Stimulated activated memory B cell treated with anti-CD40 and anti-IgM and Interleukin-4, amounts not matched to agents 10 μg/mL and 1 μg/mL and 100 μg/mL, for 72 hours (primary cell): ENCODE data around the gene HOMEZ.
A peak's percentile ranks its signal among the peaks of the same experiment; 100 is the strongest.
"Not testable (repeated sequence)": the region's sequence is repeated elsewhere in the genome, so short reads cannot be mapped to it uniquely, and the experiment has no call there.

ENCODE experiments used
- ATAC-seq: fragments of 150-1000 bp; cut with Tn5 transposase; 2 replicates; pipeline ENCODE4 v1.10.0; 2021
- H3K27ac Mint-ChIP-seq: one replicate; pipeline ENCODE4 v1.8.0; 2022; ENCODE audit warnings: mild to moderate bottlenecking, mixed read lengths
- H3K27me3 Mint-ChIP-seq: one replicate; pipeline ENCODE4 v1.8.0; 2022; ENCODE audit warnings: mixed read lengths
- H3K36me3 Mint-ChIP-seq: one replicate; pipeline ENCODE4 v1.8.0; 2022; ENCODE audit warnings: mixed read lengths
- H3K4me1 Mint-ChIP-seq: one replicate; pipeline ENCODE4 v1.8.0; 2022; ENCODE audit warnings: mixed read lengths
- H3K4me3 Mint-ChIP-seq: one replicate; pipeline ENCODE4 v1.8.0; 2022; ENCODE audit warnings: mild to moderate bottlenecking, moderate library complexity, mixed read lengths
- H3K9me3 Mint-ChIP-seq: one replicate; pipeline ENCODE4 v1.8.0; 2022; ENCODE audit warnings: mixed read lengths

HOMEZ gene

GRCh38 chr14:23259426-23259825 is 26.5 kb downstream of the HOMEZ start:
- no peaks in the 10 kb centered on the region for H3K4me1 Mint-ChIP-seq
- no peak for ATAC-seq
- no peak overlapping the region for H3K4me3 Mint-ChIP-seq
- H3K9me3 Mint-ChIP-seq: no peaks in the 10 kb centered on the region
- no peaks in the 10 kb centered on the region for H3K36me3 Mint-ChIP-seq
- peaks cover 68% of the 10 kb centered on the region for H3K27me3 Mint-ChIP-seq
- H3K27ac Mint-ChIP-seq: no peak overlapping the region

GRCh38 chr14:23258256-23258655 is 27.7 kb downstream of the HOMEZ start:
- Mint-ChIP-seq H3K27me3 (peaks cover 62% of the 10 kb centered on the region), H3K4me1 (no peaks in the 10 kb centered on the region), H3K36me3 (no peaks in the 10 kb centered on the region), H3K4me3 (no peak overlapping the region), H3K9me3 (no peaks in the 10 kb centered on the region), H3K27ac (no peak overlapping the region)
- no peak for ATAC-seq

GRCh38 chr14:23252420-23253333 is 33.3 kb downstream of the HOMEZ start:
- Mint-ChIP-seq H3K27me3 (peaks cover 32% of the 10 kb centered on the region), H3K27ac (no peak overlapping the region), H3K9me3 (no peaks in the 10 kb centered on the region), H3K36me3 (no peaks in the 10 kb centered on the region), H3K4me3 (no peak overlapping the region), H3K4me1 (no peaks in the 10 kb centered on the region)
- no peak for ATAC-seq

GRCh38 chr14:23252006-23252405 is 33.9 kb downstream of the HOMEZ start:
- no peaks in the 10 kb centered on the region for H3K36me3 Mint-ChIP-seq
- H3K27ac Mint-ChIP-seq: no peak overlapping the region
- H3K4me1 Mint-ChIP-seq: no peaks in the 10 kb centered on the region
- H3K27me3 Mint-ChIP-seq: peaks cover 26% of the 10 kb centered on the region
- no peak for ATAC-seq
- H3K4me3 Mint-ChIP-seq: no peak overlapping the region
- H3K9me3 Mint-ChIP-seq: no peaks in the 10 kb centered on the region

- Mint-ChIP-seq H3K36me3 (no peaks in the 10 kb centered on the region), H3K27me3 (peaks cover 26% of the 10 kb centered on the region), H3K4me3 (no peak overlapping the region), H3K27ac (no peak overlapping the region), H3K4me1 (no peaks in the 10 kb centered on the region), H3K9me3 (no peaks in the 10 kb centered on the region)
- no peak for ATAC-seq
Measured at GRCh38 chr14:23249824-23250223, 36.1 kb downstream of the HOMEZ start.

- H3K4me3 Mint-ChIP-seq: no peak overlapping the region
- H3K36me3 Mint-ChIP-seq: no peaks in the 10 kb centered on the region
- no peaks in the 10 kb centered on the region for H3K9me3 Mint-ChIP-seq
- ATAC-seq: no peak
- H3K27ac Mint-ChIP-seq: no peak overlapping the region
- H3K27me3 Mint-ChIP-seq: peaks cover 25% of the 10 kb centered on the region
- H3K4me1 Mint-ChIP-seq: no peaks in the 10 kb centered on the region
Measured at GRCh38 chr14:23248601-23249000, 37.3 kb downstream of the HOMEZ start.

- Mint-ChIP-seq H3K9me3 (no peaks in the 10 kb centered on the region), H3K27ac (no peak overlapping the region), H3K4me3 (no peak overlapping the region), H3K27me3 (peaks cover 12% of the 10 kb centered on the region), H3K36me3 (no peaks in the 10 kb centered on the region), H3K4me1 (peaks cover 10% of the 10 kb centered on the region)
- no peak for ATAC-seq
Measured at GRCh38 chr14:23245282-23245681, 40.6 kb downstream of the HOMEZ start.

- ATAC-seq: no peak
- Mint-ChIP-seq H3K27me3 (peaks cover 29% of the 10 kb centered on the region), H3K4me3 (no peak overlapping the region), H3K27ac (no peak overlapping the region), H3K4me1 (peaks cover 12% of the 10 kb centered on the region), H3K9me3 (no peaks in the 10 kb centered on the region), H3K36me3 (no peaks in the 10 kb centered on the region)
Measured at GRCh38 chr14:23243066-23243465, 42.9 kb downstream of the HOMEZ start.

- Mint-ChIP-seq H3K27ac (peak overlapping the region; percentile 49), H3K4me1 (peaks cover 20% of the 10 kb centered on the region), H3K9me3 (no peaks in the 10 kb centered on the region), H3K36me3 (peaks cover 5% of the 10 kb centered on the region), H3K4me3 (no peak overlapping the region), H3K27me3 (peaks cover 39% of the 10 kb centered on the region)
- ATAC-seq: peak; percentile 70
Measured at GRCh38 chr14:23242076-23242475, 43.9 kb downstream of the HOMEZ start.

- H3K4me3 Mint-ChIP-seq: peak overlapping the region; percentile 14
- H3K27ac Mint-ChIP-seq: peak overlapping the region; percentile 60
- ATAC-seq, H3K36me3 Mint-ChIP-seq, H3K9me3 Mint-ChIP-seq: not testable (repeated sequence)
- H3K27me3 Mint-ChIP-seq: peaks cover 42% of the 10 kb centered on the region
- peaks cover 20% of the 10 kb centered on the region for H3K4me1 Mint-ChIP-seq
Measured at GRCh38 chr14:23241061-23241715, 44.7 kb downstream of the HOMEZ start.

- Mint-ChIP-seq H3K27me3 (peaks cover 42% of the 10 kb centered on the region), H3K27ac (peak overlapping the region; percentile 60), H3K36me3 (peaks cover 5% of the 10 kb centered on the region), H3K4me3 (peak overlapping the region; percentile 14), H3K4me1 (peaks cover 20% of the 10 kb centered on the region), H3K9me3 (no peaks in the 10 kb centered on the region)
- peak; percentile 72 for ATAC-seq
Measured at GRCh38 chr14:23240661-23241060, 45.3 kb downstream of the HOMEZ start.

GRCh38 chr14:23237772-23238594 is 47.9 kb downstream of the HOMEZ start, which contains the start of gene RNF212B:
TSS of gene RNF212B (plus strand) at chr14:23237936. CDS start at chr14:23240346, 2,410 bp downstream.
- Mint-ChIP-seq H3K4me3 (peak within 1 kb of the TSS; percentile 65), H3K36me3 (peaks cover 5% of the 10 kb centered on the region), H3K4me1 (peaks cover 20% of the 10 kb centered on the region), H3K27me3 (peaks cover 42% of the 10 kb centered on the region), H3K27ac (no peak within 1 kb of the TSS), H3K9me3 (no peaks in the 10 kb centered on the region)
- peak; percentile 70 for ATAC-seq

- not testable (repeated sequence) for H3K27ac Mint-ChIP-seq, H3K9me3 Mint-ChIP-seq, H3K4me3 Mint-ChIP-seq, ATAC-seq, H3K36me3 Mint-ChIP-seq
- peaks cover 13% of the 10 kb centered on the region for H3K4me1 Mint-ChIP-seq
- H3K27me3 Mint-ChIP-seq: peaks cover 17% of the 10 kb centered on the region
Measured at GRCh38 chr14:23232241-23232808, 53.6 kb downstream of the HOMEZ start.

GRCh38 chr14:23228812-23229211 is 57.1 kb downstream of the HOMEZ start:
- Mint-ChIP-seq H3K36me3 (no peaks in the 10 kb centered on the region), H3K4me3 (no peak overlapping the region), H3K9me3 (peaks cover 10% of the 10 kb centered on the region), H3K4me1 (peaks cover 13% of the 10 kb centered on the region), H3K27ac (no peak overlapping the region), H3K27me3 (peaks cover 31% of the 10 kb centered on the region)
- ATAC-seq: no peak

GRCh38 chr14:23227566-23227965 is 58.4 kb downstream of the HOMEZ start:
- peaks cover 13% of the 10 kb centered on the region for H3K4me1 Mint-ChIP-seq
- H3K27ac Mint-ChIP-seq: no peak overlapping the region

More at GRCh38 chr14:23227566-23227965, 58.4 kb downstream of the HOMEZ start:
- H3K9me3 Mint-ChIP-seq: peaks cover 10% of the 10 kb centered on the region
- no peak for ATAC-seq
- peaks cover 33% of the 10 kb centered on the region for H3K27me3 Mint-ChIP-seq
- no peak overlapping the region for H3K4me3 Mint-ChIP-seq
- H3K36me3 Mint-ChIP-seq: no peaks in the 10 kb centered on the region
